Ovary (tissue), 3 donors: ENCODE results near the gene ATP6V1G3.

Source experiments
- CTCF ChIP-seq, 3 donors: fragments of 450-650 bp in 2 of 3; fragments of 200-600 bp in 1 of 3; IDR thresholded peaks; one replicate each; pipeline versions ENCODE4 v1.5.1 to v1.8.0; 2016 to 2022; ENCODE audit warnings: antibody characterized with exemption in 3 of 3, mild to moderate bottlenecking in 1 of 3
- EP300 ChIP-seq: sonication (generic); formaldehyde crosslinking; IDR thresholded peaks from one replicate; pipeline ENCODE4 v1.6.1; 2017; ENCODE audit warnings: antibody characterized with exemption
- POLR2A ChIP-seq: fragments of 450-650 bp; IDR thresholded peaks from one replicate; pipeline ENCODE4 v1.6.1; 2017; ENCODE audit warnings: antibody characterized with exemption, mild to moderate bottlenecking, moderate library complexity
- donor health status: DM: no; HTN: no; CAD: no.

DNA sequence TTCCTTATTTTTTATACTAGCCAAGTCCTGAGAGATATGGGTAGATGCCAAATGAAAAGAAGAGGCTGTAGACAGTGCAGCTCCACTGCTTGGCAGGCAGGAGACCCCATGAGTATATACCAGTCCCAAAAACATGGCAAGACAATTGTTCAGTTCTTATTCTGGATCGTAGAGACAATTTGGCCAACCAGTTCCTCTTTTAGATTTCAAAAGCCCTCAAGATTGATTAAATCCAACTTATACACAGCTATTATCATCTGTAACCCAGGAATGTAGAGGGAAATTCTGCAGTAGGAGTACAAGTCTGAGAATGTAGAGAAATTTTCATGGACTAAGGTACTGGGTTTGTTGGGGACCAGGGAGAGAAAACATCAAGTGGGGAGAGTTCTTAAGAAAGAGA, 50.3 kb downstream of the ATP6V1G3 start:
- TF ChIP-seq CTCF (IDR thresholded peaks at IDR 0.05) (no peak), POLR2A (no peak), EP300 (no peak)
